Smooth muscle cell (in vitro differentiated cells): ENCODE measurements around the gene IQGAP2. TPM values are rescaled to one million over a fixed set of nuclear protein-coding genes. Genes with fewer than 3 reads are reported as not detected.

Experiments used
- DNase-seq: peaks from one replicate; lab custom pipeline; 2025; ENCODE audit not compliant: unreplicated experiment; lab: John Stamatoyannopoulos, UW
- H2AFZ ChIP-seq: fragments of 200-600 bp; sonication (generic); 2 replicates; pipeline ENCODE4 v1.6.0; 2016; ENCODE audit warnings: antibody characterized with exemption, low read depth, mild to moderate bottlenecking
- H3F3A ChIP-seq: fragments of 200-600 bp; sonication (generic); 2 replicates; pipeline ENCODE4 v1.6.0; 2017; ENCODE audit warnings: antibody characterized with exemption, low read depth
- H3K27ac ChIP-seq: fragments of 200-600 bp; sonication (generic); 2 replicates; pipeline ENCODE4 v1.5.1; 2016; ENCODE audit warnings: low read depth, mild to moderate bottlenecking
- H3K27me3 ChIP-seq: fragments of 200-600 bp; sonication (generic); 2 replicates; pipeline ENCODE4 v1.6.1; 2016; ENCODE audit warnings: low read depth, mild to moderate bottlenecking
- H3K36me3 ChIP-seq: fragments of 200-600 bp; sonication (generic); 2 replicates; pipeline ENCODE4 v1.5.1; 2016; ENCODE audit warnings: low read depth
- H3K4me1 ChIP-seq: fragments of 200-600 bp; sonication (generic); 2 replicates; pipeline ENCODE4 v1.5.1; 2016; ENCODE audit warnings: low read depth
- H3K4me2 ChIP-seq: fragments of 200-600 bp; sonication (generic); 2 replicates; pipeline ENCODE4 v1.6.0; 2016; ENCODE audit warnings: mild to moderate bottlenecking
- H3K4me3 ChIP-seq: fragments of 200-600 bp; sonication (generic); 2 replicates; pipeline ENCODE4 v1.5.1; 2016; ENCODE audit warnings: mild to moderate bottlenecking
- H3K79me2 ChIP-seq: fragments of 200-600 bp; sonication (generic); 2 replicates; pipeline ENCODE4 v1.6.0; 2016; ENCODE audit warnings: low read depth, mild to moderate bottlenecking
- H3K9ac ChIP-seq: fragments of 200-600 bp; sonication (generic); 2 replicates; pipeline ENCODE4 v1.6.0; 2016; ENCODE audit warnings: low read depth
- H3K9me3 ChIP-seq: fragments of 200-600 bp; sonication (generic); replicated peaks from 2 replicates; pipeline ENCODE4 v1.5.1; 2016; ENCODE audit warnings: low read depth
- H4K20me1 ChIP-seq: fragments of 200-600 bp; sonication (generic); 2 replicates; pipeline ENCODE4 v1.6.0; 2016; ENCODE audit warnings: low read depth
- CTCF ChIP-seq: fragments of 200-600 bp; sonication (generic); IDR thresholded peaks from 2 replicates; pipeline ENCODE4 v1.5.1; 2017; ENCODE audit warnings: borderline replicate concordance, mild to moderate bottlenecking, antibody characterized with exemption; ENCODE audit not compliant: insufficient read depth, poor library complexity, severe bottlenecking
- WGBS: methylation state at CpG from one replicate; pipeline ENCODE4 v1.1.7; 2016; ENCODE audit warnings: low lambda C conversion rate; 5-methylcytosine and 5-hydroxymethylcytosine counted together
- polyA plus RNA-seq: library from polyadenylated mRNA; unstranded; fragments of >200 nt; fragmentation: Nextera tagmentation; extraction: Ambion mirVana; gene quantifications from 2 replicates; pipeline ENCODE4 v1.2.1, GENCODE V29; 2016
- total RNA-seq: library from RNA; depleted of rRNA; stranded (reverse); fragments of >200 nt; gene quantifications from 2 replicates; pipeline ENCODE4 v1.2.3, GENCODE V29; 2014

IQGAP2 gene
- total and polyA plus RNA-seq, 2 experiments from 2014 or later: 7.3 to 16.6 TPM

GRCh38 chr5:76683816-76684731 lies 281.0 kb downstream of the IQGAP2 start:
- no peaks in the 10 kb centered on the region for H3K79me2 ChIP-seq
- DNase-seq: no peak
- H3K27ac ChIP-seq: no peak overlapping the region
- H4K20me1 ChIP-seq: no peaks in the 10 kb centered on the region
- H3F3A ChIP-seq: peaks cover 10% of the 10 kb centered on the region
- TF ChIP-seq CTCF: no peak
- H3K36me3 ChIP-seq: no peaks in the 10 kb centered on the region
- no peak overlapping the region for H2AFZ ChIP-seq
- no peaks in the 10 kb centered on the region for H3K9me3 ChIP-seq
- H3K27me3 ChIP-seq: no peaks in the 10 kb centered on the region
- H3K4me1 ChIP-seq: peaks cover 9% of the 10 kb centered on the region
- H3K4me2 ChIP-seq: no peak overlapping the region
- WGBS: 95% methylated on average over 9 of the region's 9 CpGs
- no peak overlapping the region for H3K4me3 ChIP-seq
- no peak overlapping the region for H3K9ac ChIP-seq

- H3F3A ChIP-seq: peaks cover 9% of the 10 kb centered on the region
- no peak for TF ChIP-seq CTCF
- H4K20me1 ChIP-seq: no peaks in the 10 kb centered on the region
- no peak overlapping the region for H3K4me2 ChIP-seq
- H3K27me3 ChIP-seq: no peaks in the 10 kb centered on the region
- H3K9ac ChIP-seq: no peak overlapping the region
- peaks cover 7% of the 10 kb centered on the region for H3K4me1 ChIP-seq
- WGBS: 98% methylated on average over 5 of the region's 5 CpGs
- no peak overlapping the region for H3K27ac ChIP-seq
- H3K4me3 ChIP-seq: no peak overlapping the region
- H3K79me2 ChIP-seq: no peaks in the 10 kb centered on the region
- DNase-seq: no peak
- no peak overlapping the region for H2AFZ ChIP-seq
- no peaks in the 10 kb centered on the region for H3K36me3 ChIP-seq
- H3K9me3 ChIP-seq: no peaks in the 10 kb centered on the region
Observed at GRCh38 chr5:76684756-76685519, 281.9 kb downstream of the IQGAP2 start.

GRCh38 chr5:76685704-76686103 lies 282.6 kb downstream of the IQGAP2 start:
- H3F3A ChIP-seq: peaks cover 12% of the 10 kb centered on the region
- no peak overlapping the region for H3K27ac ChIP-seq
- H3K4me1 ChIP-seq: peaks cover 11% of the 10 kb centered on the region
- H3K9me3 ChIP-seq: no peaks in the 10 kb centered on the region
- H3K4me3 ChIP-seq: no peak overlapping the region
- DNase-seq: no peak
- H3K4me2 ChIP-seq: peak overlapping the region; percentile 4
- no peak overlapping the region for H2AFZ ChIP-seq
- no peaks in the 10 kb centered on the region for H3K36me3 ChIP-seq
- WGBS: 47% methylated on average over 3 of the region's 3 CpGs
- TF ChIP-seq CTCF: no peak
- H3K79me2 ChIP-seq: no peaks in the 10 kb centered on the region
- no peaks in the 10 kb centered on the region for H4K20me1 ChIP-seq
- no peaks in the 10 kb centered on the region for H3K27me3 ChIP-seq
- H3K9ac ChIP-seq: no peak overlapping the region
